Myometrial cell (primary cell): Measurements from ENCODE around the gene HOXD8. TPM values are rescaled to one million over a fixed set of nuclear protein-coding genes. Genes with fewer than 3 reads are reported as not detected.

Source experiments
- total RNA-seq: library from RNA; depleted of rRNA; stranded (reverse); fragments of >200 nt; gene quantifications from 2 replicates; pipeline ENCODE4 v1.2.3, GENCODE V29; 2015

Gene HOXD8
- 8.3 and 11.8 TPM in 2 replicates for total RNA-seq

GRCh38 chr2:176128982-176129796, at the start of gene HOXD8:
TSS of gene HOXD8 (plus strand) at chr2:176129705. CDS start at chr2:176130367, 662 bp downstream.

GRCh38 chr2:176083796-176084261, 45.7 kb upstream of the HOXD8 start, which contains the start of gene EVX2:
TSS of gene EVX2 (minus strand) at chr2:176083962. CDS start at chr2:176083776, 186 bp downstream.

GRCh38 chr2:176092270-176093144, 37.0 kb upstream of the HOXD8 start, which contains the start of gene HOXD13:
TSS of gene HOXD13 (plus strand) at chr2:176092721. CDS start at chr2:176092891, 170 bp downstream.

GRCh38 chr2:176099728-176100546, 29.6 kb upstream of the HOXD8 start, which contains the start of gene HOXD12:
TSS of gene HOXD12 (plus strand) at chr2:176099795. CDS start at chr2:176099802, 7 bp downstream.

GRCh38 chr2:176106581-176107539, 22.6 kb upstream of the HOXD8 start, which contains the start of gene HOXD11:
TSS of gene HOXD11 (plus strand) at chr2:176107280. CDS start at chr2:176107356, 76 bp downstream.

GRCh38 chr2:176115883-176116813, 13.4 kb upstream of the HOXD8 start, which contains the start of gene HOXD10:
TSS of gene HOXD10 (plus strand) at chr2:176116778. CDS start at chr2:176116834, 56 bp downstream.

GRCh38 chr2:176122683-176123410, 6.7 kb upstream of the HOXD8 start, which contains the start of gene HOXD9:
TSS of gene HOXD9 (plus strand) at chr2:176122719. CDS start at chr2:176122769, 50 bp downstream.

GRCh38 chr2:176151442-176152287, 22.2 kb downstream of the HOXD8 start, which contains the start of gene HOXD4:
TSS of gene HOXD4 (plus strand) at chr2:176151550. CDS start at chr2:176151634, 84 bp downstream.

GRCh38 chr2:176156807-176157498, 27.4 kb downstream of the HOXD8 start, which contains the start of gene HOXD3:
TSS of gene HOXD3 (plus strand) at chr2:176157307. CDS start at chr2:176169115, 11,808 bp downstream.

Other genes with a start within 250 kb of the HOXD8 start
- 26.2 and 31.5 TPM in 2 replicates for gene LNPK, start 127.4 kb upstream of the HOXD8 start, total RNA-seq
- gene EVX2, start 45.7 kb upstream of the HOXD8 start, total RNA-seq = not detected in 2 replicates
- 0.29 and 0.53 TPM in 2 replicates for gene HOXD13, start 37.0 kb upstream of the HOXD8 start, total RNA-seq
- not detected in 2 replicates for gene HOXD12, start 29.9 kb upstream of the HOXD8 start, total RNA-seq
- 6.6 and 9.4 TPM in 2 replicates for gene HOXD11, start 22.4 kb upstream of the HOXD8 start, total RNA-seq
- 2.0 and 3.4 TPM in 2 replicates for gene HOXD10, start 12.9 kb upstream of the HOXD8 start, total RNA-seq
- 3.2 and 5.8 TPM in 2 replicates for gene HOXD9, start 7.0 kb upstream of the HOXD8 start, total RNA-seq
- gene HOXD4, start 21.8 kb downstream of the HOXD8 start, total RNA-seq = 0.18 and 2.0 TPM in 2 replicates
- 0.18 and 1.7 TPM in 2 replicates for gene HOXD3, start 27.6 kb downstream of the HOXD8 start, total RNA-seq
- gene HOXD1, start 59.0 kb downstream of the HOXD8 start, total RNA-seq = not detected in 2 replicates
- 34.7 and 42.1 TPM in 2 replicates for gene MTX2, start 139.7 kb downstream of the HOXD8 start, total RNA-seq